GM10248 (cell line): ENCODE results near the gene PARL.

Experiments used
- CTCF ChIA-PET: fragments of 300-600 bp; sonication (Branson Sonifier 250); formaldehyde crosslinking; extraction: SDS; loops from one replicate; lab custom pipeline; 2021; ENCODE audit warnings: antibody characterized with exemption; lab: Yijun Ruan, JAX
- POLR2A ChIA-PET: fragments of 350-650 bp; sonication (Branson Sonifier 250); formaldehyde crosslinking; extraction: SDS; loops from one replicate; lab custom pipeline; 2020; ENCODE audit warnings: antibody characterized with exemption; lab: Yijun Ruan, JAX
- DNase-seq: peaks from one replicate; pipeline ENCODE4 v3.0.0; 2012; ENCODE audit errors: extremely low spot score
- CTCF ChIP-seq: IDR thresholded peaks from 2 replicates; pipeline ENCODE4 v1.5.1; 2012; ENCODE audit warnings: mild to moderate bottlenecking, low read depth; ENCODE audit errors: extremely low read depth, missing control alignments, control extremely low read depth

Gene PARL

DNA sequence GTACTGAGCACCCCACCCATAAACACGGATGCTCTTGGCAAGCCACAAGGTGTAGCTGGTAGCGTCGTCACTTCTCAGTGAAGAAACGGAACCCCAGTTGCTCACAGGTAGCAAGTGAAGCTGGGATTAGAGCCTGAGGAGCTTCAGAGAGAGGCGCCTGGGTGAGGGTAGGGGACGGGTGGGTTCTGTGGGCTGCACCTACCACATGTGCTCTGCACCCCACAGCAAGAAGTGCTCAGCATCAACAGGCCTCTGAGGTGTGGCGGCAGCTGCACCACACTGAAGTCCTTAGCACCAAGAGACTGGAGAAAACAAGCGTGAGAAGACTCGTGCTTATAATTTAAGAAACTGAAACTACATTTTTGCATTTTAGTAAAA, 69.1 kb downstream of the PARL start:
- no peak for TF ChIP-seq CTCF
- POLR2A ChIA-PET: no interaction called here
- no peak for DNase-seq
- CTCF ChIA-PET: interaction anchor here (1.3 to 1.4 kb wide), 2 partner anchors 11 to 69 kb away, joined by 3 to 5 read pairs; no protein-coding TSS in a partner anchor

DNA sequence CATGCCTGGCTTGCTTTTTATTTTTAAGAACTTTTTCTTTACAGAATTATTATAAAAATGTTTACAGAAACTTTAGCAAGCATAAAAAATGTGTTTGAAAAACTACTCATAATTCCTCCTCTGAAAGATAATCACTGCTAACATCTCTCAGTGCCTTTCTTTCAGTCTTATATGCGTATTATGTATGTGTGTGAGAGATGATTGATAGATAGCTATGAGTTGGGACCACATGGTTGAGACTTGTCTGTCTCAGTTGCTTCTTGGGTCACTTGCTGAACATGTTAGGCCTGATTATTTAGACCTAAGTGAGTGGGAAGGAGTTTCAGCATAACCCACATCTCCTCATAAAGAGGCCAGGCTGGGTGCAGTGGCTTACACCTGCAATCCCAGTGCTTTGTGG, 70.4 kb downstream of the PARL start:
- CTCF ChIA-PET: interaction anchor here (0.9 kb wide), 1 partner anchor 17 kb away, joined by 4 read pairs; no protein-coding TSS in a partner anchor
- no peak for DNase-seq
- POLR2A ChIA-PET: no interaction called here
- no peak for TF ChIP-seq CTCF

DNA sequence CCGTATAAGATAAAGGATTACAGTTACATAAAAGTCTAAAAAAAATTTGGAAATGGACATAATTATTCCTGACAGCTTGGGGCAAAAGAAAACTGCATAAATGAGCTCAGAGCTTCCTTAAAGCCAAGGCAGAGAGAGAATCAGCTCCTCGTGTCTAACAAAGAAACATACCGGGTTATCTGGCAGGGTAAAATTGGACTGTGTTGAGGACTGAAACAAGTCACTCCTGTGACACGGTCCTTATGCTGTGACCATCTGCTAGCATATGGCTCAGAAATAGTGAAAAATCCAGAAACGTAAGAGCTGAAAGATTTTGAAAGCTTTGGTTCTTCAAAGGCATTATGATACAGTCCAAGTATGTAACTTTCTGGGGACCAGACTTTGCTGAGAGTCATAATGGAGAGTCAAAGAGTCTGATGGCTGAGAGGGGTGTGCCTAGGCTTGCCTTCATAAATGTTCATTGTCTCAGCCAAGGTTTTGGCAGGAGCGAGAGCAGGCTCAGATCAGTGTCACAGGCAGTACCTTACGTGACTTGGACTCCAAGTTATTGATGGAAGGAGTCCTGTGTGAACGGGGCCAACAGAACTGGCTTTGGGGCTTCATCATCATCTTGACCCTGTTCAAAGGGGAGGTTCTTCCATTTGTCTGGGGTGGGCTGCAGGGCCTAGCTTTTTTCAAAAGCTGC, 71.8 kb downstream of the PARL start:
- CTCF ChIA-PET: interaction anchor here (1.0 to 1.4 kb wide), 3 partner anchors 10 to 72 kb away, joined by 3 read pairs; partner anchors contain the start of gene PARL
- no peak for TF ChIP-seq CTCF
- POLR2A ChIA-PET: no interaction called here
- DNase-seq: no peak

- no peak for TF ChIP-seq CTCF
- no peak for DNase-seq
- ChIA-PET POLR2A (no interaction called here), CTCF (interaction anchor here (1.4 kb wide), 1 partner anchor 20 kb away, joined by 3 read pairs; no protein-coding TSS in a partner anchor)
These were observed 73.0 kb downstream of the PARL start for GRCh38 chr3:183811638-183812037.

DNA sequence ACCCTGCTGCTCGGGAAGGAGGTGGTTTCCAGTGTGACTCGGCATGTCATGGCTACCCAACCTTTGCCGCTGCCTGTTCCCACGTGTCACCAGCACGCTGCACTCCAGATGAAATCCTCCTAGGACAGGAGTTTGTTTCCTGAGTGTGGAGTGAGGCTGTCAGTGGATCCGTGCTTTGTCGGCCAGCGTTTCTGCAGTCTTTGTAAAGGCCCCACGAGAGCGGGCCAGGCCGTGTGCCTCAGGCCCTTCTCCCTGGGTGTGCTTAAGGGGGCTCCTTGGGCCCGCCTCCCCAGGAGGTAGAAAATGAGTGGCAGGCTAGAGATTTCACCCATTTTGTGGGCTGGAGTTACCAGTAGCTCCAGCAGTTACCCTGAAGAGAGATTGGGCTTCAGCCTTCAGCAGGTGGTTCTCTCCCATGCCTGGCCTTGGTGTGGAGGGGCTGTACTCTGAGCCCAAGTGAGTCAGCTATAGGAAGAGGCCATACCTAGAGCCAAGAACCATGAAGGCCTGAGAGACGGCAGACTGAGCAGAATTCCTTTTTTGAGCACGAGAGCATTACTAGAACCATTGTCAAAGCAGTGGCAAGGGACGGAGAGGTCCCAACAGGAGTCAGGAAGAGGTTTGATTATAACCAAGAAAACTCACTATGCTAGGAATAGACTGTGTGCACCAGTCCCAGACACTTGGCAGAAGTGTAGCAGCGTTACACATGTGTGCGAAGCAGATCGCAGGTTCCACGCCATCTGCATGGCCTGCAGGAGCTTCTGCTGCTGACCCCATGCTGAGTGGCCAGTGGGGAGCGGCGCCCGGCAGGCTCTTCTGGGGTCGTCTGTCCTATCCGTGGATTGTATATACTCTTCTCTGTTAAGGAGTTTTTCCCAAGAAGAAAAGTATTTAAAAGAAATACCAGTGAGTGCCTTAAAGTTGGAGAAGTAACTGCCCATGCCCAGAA, 73.8 kb downstream of the PARL start:
- ChIA-PET POLR2A (no interaction called here), CTCF (interaction anchor here (1.0 kb wide), 1 partner anchor 93 kb away, joined by 3 read pairs; no protein-coding TSS in a partner anchor)
- DNase-seq: no peak
- TF ChIP-seq CTCF: no peak

DNA sequence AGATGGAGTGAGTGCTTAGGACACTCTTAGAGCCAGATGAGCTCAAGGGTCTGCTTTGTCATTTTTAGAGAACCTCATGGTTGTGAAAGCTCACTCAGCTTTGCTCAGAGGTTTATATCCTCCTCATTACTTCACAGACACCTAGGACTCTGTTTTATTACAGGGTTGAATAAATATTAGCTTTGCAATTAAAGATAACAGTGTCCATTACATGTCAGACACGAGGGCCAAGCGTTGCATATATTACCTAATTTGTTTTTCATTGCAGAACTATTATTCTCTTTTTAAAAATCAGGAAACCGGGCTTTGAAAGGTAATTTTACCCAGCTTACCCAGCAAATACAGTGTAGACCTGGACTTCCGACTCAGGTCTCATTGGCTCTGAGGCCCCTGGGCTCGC, 75.4 kb downstream of the PARL start:
- CTCF ChIA-PET: interaction anchor here (1.1 to 1.7 kb wide), 2 partner anchors 20 to 42 kb away, joined by 3 to 4 read pairs; no protein-coding TSS in a partner anchor
- POLR2A ChIA-PET: no interaction called here
- no peak for DNase-seq
- TF ChIP-seq CTCF: no peak
